Activated CD4-positive, alpha-beta T cell treated with anti-CD3 and anti-CD28 coated beads, Interleukin-10, Interleukin-2, amounts not matched to agents 100 ng/mL and 50 ng/mL, durations not matched to agents 16 hours and 8 hours (primary cell): ENCODE data around the gene CYP4F2.
"Not testable (repeated sequence)": the region's sequence is repeated elsewhere in the genome, so short reads cannot be mapped to it uniquely, and the experiment has no call there.

Source experiments
- DNase-seq: peaks from one replicate; pipeline ENCODE4 v3.0.0-alpha.2; 2020

CYP4F2 gene, protein sequence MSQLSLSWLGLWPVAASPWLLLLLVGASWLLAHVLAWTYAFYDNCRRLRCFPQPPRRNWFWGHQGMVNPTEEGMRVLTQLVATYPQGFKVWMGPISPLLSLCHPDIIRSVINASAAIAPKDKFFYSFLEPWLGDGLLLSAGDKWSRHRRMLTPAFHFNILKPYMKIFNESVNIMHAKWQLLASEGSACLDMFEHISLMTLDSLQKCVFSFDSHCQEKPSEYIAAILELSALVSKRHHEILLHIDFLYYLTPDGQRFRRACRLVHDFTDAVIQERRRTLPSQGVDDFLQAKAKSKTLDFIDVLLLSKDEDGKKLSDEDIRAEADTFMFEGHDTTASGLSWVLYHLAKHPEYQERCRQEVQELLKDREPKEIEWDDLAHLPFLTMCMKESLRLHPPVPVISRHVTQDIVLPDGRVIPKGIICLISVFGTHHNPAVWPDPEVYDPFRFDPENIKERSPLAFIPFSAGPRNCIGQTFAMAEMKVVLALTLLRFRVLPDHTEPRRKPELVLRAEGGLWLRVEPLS

DNA sequence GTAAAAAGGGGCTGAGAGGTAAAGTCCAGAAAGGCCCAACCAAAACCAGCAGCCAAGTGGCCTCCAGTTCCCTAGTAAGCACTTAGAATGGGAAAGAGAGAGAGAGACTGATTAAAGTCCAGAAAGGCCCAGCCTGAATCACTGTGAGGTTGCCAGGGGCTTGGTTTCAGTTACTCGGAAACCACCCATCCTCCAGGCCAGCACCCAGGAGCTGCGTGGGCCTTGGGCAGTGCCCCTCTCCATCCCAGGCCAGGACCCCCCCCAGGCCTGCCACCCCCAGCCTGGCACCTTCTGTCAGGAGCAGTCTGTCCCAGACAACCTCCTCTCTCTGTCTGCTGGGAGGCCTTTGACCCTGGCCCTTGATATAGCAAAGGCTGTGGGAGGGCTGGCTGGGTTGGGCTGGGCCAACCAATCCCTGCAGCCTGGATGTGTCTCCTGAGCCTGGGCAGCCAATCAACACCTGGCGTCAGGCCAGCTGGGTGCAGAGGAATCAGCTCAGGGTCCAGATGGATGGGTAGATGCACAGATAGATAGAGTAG is at the start of gene CYP4F2:
CYP4F2 (minus strand) TSS at position 337 of the 539 bp plus-strand sequence. CDS start 463 bp downstream, outside the sequence.
- no peak for DNase-seq

DNA sequence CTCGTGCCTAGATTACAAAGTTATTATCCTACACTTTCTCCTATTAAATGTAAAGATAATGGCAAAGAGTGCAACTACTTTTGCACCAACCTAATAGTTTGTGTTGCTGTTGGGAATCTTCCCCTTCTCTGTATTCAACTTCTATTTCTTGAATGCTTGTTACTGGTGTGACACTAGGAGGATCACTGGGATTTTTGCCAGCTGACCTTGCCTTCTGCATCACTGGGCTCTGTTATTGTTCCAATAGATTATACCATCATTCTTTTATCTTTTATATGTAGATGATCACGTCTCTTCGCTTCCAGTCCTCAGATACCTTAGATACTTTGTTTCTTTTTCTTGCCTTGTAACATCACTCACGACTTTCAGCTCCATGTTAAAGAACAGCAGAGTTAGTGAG is 47.4 kb upstream of the CYP4F2 start:
- no peak for DNase-seq

DNA sequence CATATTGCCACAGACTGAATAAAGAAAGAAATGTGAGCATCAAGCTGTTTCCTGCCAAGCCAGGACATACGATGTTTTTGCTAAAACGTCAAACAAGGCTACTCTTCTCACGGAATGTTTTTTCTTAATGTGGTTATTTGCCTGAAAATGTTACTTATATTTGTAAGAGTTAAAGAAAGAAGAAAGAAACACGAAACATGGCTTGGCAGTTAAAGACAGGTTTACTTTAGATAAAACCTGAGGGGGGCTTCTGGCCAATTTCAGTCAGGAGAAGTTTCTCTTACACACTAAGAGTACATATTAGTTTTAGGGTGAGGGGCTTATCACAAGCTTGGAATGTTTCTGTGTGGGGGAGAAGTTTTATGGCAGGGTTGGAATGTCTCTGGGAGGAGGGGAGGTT is 46.5 kb upstream of the CYP4F2 start:
- DNase-seq = no peak

DNA sequence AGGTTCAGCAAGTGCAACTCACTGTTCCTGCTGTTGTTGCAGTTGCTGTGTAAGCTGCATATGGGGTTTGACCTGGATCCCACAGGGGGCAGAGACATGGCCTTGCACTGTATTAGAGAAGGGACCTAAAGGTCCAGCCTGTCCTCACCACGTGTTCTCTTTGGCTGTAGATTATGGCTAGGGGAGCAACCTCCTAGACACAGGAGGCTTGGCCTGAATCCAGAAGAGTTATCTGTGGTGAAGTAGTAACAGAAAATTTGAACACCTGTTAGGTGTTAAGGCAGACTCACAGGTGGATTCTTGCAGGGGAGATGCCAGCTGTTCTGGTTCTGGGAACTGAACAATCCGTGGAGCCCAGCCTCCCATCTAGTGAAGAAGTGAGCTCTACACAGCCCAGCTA is 39.9 kb upstream of the CYP4F2 start:
- no peak for DNase-seq

DNA sequence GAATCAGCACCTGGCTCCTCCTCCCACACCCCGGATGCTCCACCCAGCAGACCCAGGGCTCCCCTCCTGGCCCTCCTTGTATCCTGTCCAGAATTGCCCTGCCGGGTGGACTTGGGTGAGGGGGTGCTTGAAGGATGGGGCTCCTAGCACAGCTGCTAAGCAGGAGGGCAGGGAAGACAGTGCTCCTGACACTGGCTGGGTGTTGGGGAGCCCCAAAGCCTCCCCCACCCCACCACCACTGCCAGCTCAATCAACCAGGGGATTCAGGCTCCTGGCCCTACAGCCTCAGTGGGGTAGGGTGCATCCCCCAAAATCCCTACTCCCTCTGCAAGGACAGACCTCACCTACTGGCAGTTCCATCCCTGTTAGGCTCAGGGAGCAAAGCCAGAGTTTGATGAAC is 39.1 kb upstream of the CYP4F2 start:
- no peak for DNase-seq

DNA sequence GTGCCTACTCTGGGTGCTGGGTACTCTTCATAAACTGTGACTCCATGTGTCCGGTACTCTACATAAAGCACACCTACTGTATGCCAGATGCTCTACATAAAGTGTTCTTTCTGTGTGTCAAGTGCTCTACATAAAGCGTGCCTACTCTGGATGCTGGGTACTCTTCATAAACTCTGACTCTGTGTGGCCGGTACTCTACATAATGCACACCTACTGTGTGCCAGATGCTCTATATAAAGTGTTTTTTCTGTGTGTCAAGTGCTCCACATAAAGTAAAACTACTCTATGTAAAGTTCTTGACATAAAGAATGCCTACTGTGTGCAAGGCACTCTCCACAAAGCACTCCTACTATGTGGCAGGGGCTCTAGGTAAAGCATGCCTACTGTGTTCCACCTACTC is 38.3 kb upstream of the CYP4F2 start:
- no peak for DNase-seq

DNA sequence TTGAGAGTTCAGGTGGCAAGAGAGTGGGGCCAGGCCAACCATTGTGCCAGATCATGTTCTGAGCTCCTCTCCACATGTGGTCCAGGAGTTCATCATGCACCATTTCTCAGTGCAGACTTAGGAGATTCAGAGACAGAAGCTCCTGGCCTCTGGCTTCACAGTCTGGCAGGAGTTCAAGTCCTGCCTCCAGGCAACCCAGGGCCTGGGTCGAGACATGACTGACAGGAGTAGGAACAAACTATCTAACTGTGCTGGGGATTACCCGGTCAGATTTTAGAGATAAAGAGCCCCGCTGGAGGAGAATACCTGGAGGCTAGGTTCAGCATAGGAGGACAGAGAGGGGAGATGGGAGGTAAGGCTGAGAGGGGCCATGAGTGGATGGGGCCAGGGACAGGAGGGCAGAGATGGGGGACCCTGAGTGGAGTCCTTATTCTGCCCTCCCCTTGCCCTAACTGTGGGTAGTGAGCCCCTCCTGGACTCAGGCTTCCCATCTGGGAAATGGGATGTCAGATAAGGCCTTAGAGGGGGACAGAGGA is 37.4 kb upstream of the CYP4F2 start:
- DNase-seq = no peak

DNA sequence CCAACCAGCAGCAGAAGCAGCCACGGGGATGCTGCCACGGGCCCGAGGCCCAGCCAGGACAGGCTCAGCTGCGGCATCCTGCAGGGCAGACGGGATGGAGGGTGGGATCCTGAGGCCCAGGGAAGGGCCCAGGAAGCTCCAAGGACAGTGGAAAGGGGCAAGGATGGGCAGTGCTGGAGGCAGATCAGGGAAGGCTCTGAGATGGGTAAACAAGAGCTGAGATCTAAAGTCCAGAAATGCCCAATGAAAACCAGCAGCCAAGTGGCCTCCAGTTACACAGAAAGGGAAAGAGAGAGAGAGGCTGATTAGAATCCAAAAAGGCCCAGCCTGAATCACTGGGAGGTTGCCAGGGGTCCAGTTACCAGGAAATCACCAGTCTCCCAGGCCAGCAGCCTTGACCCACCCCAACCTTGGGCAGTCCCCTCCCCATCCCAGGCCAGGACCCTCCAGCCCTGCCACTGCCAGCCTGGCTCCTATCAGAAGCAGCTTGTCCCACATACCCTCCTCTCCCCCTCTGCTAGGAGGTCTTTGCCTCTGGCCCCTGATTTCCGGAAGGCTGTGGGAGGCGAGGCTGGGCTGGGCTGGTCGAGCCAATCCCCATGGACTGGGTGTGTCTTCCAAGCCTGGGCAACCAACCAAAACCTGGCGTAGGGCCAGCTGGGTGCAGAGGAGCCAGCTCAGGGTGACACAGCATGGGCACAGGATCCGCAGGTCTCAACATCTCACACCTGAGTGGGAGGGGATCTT is 36.6 kb upstream of the CYP4F2 start, which contains the start of gene CYP4F11:
CYP4F11 (minus strand) TSS at position 198 of the 747 bp plus-strand sequence; CDS start at position 77, 121 bp downstream.
- DNase-seq = no peak

DNA sequence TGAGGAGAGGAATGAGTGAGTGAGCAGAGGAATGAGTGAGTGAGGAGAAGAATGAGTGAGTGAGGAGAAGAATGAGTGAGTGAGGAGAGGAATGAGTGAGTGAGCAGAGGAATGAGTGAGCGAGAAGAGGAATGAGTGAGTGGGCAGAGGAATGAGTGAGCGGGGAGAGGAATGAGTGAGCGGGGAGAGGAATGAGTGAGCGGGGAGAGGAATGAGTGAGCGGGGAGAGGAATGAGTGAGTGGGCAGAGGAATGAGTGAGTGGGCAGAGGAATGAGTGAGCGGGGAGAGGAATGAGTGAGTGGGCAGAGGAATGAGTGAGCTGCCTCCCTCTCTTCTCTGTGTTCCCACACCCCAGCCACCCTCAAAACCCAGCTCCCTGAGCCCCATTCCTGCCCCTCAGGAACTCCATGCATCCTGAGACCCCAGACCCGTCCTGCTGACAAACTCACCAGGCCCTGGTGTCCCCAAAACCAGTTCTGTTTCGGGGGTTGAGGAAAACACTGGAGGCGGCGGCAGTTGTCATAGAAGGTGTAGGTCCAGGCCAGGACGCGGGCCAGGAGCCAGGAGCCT is 36.0 kb upstream of the CYP4F2 start:
- DNase-seq = not testable (repeated sequence)

DNA sequence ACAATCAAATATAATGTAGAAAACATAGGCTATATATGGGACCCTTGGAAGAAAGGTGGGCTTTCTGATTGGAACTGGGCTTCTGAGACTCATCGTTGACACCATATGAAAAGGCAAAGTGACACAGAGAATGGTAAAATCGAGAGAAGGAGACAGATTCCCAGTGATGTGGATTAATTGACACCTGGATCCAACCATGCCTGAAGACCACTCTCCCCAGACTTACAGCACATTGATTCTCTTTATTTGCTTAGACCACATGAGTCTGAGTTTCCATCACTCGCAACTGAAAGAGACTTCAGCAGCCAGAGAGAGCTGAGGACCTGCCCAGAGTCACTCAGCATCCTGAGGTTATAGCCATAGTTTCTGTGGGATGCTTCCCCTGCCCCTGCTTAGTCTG is 30.4 kb upstream of the CYP4F2 start:
- no peak for DNase-seq

DNA sequence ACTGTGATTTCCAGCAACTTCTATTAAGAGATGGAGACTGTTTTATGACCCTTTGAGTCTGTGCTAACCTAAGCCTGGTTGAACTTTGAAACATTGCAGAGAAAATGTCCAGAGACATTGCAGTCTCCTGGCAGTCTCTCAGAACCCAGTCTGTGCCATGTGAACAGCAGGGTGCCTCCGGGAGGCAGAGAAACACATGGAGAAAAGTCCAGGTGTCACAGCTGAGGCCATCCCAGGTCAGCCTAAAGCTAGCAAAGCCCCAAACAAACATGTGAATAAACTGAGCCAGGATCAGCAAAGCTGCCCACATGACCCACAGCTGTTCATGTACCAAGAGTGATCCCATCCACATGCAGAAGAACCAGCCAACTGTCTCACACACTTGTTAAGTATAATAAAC is 28.6 kb upstream of the CYP4F2 start:
- no peak for DNase-seq

DNA sequence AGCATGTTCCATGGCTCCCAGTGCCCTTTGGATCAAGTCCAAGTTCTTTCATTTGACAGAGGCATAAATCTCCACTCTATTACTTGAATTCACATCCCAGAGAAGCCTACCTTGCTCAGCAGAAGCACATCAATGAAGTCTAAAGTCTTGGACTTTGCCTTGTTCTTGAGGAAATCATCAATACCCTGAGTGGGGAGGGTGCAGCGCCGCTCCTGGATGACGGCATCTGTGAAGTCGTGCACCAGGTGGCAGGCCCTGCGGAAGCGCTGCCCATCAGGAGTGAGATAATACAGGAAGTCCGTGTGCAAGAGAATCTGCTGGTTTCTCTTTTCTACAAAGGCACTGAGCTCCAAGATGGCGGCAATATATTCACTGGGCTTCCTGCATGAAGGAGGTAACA is 25.8 kb upstream of the CYP4F2 start:
- DNase-seq = no peak

DNA sequence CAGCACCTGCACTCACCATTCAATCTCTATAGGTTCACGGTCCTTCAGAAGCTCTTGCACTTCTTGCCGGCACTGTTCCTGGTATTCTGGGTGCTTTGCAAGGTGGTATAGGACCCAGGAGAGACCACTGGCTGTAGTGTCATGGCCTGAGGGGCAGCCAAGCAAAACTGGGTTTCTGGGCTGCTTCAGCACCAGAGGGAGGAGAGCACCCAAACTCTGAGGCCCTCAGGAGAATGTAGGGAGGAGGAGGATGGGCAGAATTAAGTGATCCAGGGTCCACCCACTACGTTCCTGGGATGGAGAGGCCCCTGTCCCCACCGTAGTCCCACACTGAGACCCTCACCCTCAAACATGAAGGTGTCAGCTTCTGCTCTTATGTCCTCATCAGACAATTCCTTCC is 24.1 kb upstream of the CYP4F2 start:
- DNase-seq = no peak

DNA sequence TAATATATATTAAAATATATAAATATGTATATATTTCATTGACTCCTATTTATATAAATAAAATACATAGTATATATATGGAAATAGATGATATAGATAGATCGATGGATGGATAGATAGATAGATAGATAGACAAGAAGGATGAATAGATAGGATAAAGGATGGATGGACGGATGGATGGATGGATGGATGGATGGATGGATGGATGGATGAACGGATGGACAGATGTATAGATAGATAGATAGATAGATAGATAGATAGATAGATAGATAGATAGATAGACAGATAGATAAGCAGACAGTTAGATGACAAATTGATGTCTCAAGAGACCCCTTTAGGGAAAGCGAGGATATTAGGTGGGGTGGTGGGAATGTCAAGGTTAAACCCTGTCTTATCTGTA is 21.4 kb upstream of the CYP4F2 start:
- DNase-seq = no peak

DNA sequence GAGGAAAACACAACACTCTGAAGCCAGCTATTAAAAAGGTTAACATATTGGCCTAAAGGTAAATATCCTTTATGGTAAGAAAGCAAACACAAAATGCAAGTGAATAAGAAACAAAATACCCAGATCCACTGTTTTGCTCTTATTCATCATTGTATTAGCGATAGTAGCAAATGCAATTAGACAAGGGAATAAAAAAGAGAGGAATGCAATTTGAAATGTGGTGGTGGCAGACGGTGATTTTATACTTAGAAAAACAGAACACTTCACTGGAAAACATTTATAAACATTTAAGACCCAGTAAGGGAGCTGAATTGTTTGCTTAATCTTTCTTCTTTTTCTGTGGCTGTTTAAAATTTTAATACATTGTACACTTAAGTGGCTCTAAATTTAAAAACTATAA is 17.2 kb upstream of the CYP4F2 start:
- DNase-seq = no peak

DNA sequence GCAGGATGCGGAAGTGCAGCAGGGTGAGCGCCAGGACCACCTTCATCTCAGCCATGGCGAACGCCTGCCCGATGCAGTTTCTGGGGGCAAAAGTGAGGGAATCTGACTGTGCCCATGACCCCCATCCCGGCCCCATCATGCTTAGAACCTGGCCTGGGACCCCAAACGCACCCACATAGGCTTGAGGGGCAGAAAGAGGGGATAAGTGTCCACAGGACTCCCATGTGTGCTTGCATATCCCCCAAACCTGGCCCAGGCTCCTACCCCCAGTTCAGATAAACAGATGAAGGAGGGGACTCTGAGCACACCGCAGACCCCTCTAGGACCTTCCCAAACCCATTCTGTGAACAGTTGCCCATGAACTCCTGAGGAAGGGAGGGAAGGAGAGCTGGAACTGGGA is 16.0 kb upstream of the CYP4F2 start:
- no peak for DNase-seq

DNA sequence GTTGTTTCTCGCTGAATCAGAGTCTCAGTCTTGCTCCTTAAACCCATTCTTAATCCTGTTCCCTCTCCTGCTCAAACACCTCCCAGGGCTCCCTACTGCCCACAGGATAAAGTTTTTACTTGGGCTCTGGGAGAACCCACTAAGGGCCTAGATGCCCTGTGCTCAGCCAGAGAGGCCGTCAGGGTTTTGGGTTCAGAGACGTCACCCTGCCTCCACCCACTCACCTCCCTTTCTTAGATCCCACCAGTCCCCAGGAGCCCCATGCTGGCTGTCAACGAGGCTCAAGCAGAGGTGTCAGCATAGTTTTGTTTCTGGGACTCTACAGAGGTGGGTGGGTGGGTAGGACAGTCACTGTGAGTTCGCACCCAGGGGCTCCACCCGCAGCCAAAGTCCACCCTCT is 15.5 kb upstream of the CYP4F2 start:
- DNase-seq = no peak

DNA sequence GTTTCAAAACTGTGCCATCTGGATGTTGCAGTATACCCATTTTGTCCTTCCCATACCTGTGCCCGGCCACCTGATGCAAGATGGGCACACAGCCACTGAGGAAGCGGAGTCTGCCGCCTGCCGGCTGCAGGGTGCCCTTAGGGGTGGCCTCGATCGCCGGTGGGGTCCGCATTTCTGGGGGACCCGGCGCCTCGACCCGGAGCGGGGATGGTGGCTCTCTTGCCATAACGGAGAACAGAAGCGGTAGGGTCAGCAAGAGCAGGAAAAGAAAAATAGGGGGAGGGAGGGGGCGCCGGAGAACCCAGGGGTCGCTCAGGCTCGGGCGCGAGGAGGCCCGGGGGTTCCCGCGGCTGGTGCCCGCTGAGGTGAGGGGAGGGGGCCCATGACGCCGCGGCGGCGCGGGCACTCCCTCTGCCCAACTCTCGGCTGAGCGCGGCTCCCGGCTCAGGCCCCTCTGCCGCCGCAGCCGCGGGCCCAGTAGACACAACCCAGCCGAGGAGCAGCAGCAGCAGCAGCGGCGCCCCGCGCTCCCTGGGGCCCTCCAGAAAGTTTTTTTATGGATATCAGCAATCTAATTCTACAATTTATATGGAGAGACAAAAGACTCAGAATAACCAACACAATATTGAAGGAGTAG is 13.8 kb upstream of the CYP4F2 start:
- no peak for DNase-seq

DNA sequence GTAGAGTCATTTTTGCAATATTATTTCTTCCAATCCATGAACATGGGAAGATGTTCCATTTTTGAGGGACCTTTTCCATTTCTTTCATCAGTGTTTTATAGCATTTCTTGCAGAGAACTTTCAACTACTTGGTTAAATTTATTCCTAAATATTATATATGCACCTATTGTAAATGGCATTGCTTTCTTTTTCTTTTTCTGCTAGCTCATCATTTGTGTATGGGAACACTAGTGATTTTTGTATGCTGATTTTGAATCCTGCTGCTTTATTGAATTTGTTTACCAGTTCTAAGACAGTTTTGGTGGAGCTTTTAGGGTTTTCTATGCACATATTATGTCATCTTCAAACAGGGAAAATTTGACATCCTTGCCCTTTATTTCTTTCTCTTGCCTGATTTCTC is 7.2 kb upstream of the CYP4F2 start:
- DNase-seq = no peak

DNA sequence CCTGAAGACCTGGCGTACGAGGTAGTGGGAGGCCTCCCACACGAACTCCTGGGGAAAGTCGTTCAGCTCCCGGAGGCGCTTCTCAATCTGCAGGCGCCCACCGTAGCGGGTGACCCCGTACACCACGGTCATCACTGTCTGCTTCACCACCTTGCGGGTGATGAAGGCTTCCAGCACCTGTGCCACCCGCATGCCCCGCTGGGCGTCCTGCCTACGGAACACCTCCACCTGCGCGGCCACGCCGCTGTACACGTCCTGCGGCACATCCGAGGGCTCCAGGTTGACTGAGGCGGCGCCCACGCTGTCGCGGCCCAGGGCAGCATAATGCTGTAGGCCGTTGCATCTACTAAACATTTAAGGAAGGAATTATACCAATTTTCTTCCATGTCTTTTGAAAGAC is 5.0 kb upstream of the CYP4F2 start:
- not testable (repeated sequence) for DNase-seq

DNA sequence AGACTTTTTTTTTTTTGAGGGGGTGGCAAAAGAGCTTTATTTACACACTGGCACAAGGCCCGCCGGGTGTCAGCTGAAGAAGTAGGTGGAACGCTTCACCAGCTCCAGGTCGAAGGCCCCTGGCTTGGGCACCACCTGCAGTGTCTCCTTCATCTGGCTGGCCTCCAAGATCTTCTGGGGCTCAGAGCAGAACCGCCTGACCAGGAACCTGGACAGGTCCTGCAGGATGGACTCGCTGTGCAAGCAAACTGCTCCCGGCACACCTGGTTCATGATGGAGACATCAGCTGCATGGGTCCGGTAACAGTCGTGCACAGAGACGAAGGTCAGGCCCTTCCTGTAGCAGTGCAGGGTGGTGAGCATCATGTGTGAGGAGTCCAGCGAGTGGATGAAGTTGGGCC is 4.4 kb upstream of the CYP4F2 start:
- DNase-seq = no peak

DNA sequence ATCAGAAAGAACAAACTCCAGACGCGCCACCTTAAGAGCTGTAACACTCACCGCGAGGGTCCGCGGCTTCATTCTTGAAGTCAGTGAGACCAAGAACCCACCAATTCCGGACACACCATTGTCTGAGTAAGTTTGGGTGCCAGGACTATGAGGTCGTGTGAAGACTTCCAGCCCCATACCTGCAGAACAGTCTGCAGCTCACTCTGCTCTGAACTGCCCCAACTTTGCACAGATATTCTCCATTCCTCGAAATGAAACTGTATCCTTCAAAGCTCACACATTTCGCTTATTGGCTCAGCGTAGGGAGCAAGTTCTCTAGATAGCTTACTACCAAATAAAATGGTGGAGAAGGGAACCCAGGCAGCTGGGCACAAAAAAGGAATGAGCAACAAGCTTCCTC is 2.6 kb upstream of the CYP4F2 start:
- DNase-seq = no peak

DNA sequence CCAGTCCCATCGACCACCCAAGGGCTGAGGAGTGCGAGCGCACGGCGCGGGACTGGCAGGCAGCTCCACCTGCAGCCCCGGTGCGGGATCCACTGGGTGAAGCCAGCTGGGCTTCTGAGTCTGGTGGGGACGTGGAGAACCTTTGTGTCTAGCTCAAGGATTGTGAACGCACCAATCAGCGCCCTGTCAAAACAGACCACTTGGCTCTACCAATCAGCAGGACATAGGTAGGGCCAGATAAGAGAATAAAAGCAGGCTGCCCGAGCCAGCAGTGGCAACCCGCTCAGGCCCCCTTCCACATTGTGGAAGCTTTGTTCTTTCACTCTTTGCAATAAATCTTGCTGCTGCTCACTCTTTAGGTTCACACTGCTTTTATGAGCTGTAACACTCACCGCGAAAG is 2.2 kb upstream of the CYP4F2 start:
- not testable (repeated sequence) for DNase-seq
